ENCODE data around the gene KCNJ10.

The KCNJ10 gene

DNA sequence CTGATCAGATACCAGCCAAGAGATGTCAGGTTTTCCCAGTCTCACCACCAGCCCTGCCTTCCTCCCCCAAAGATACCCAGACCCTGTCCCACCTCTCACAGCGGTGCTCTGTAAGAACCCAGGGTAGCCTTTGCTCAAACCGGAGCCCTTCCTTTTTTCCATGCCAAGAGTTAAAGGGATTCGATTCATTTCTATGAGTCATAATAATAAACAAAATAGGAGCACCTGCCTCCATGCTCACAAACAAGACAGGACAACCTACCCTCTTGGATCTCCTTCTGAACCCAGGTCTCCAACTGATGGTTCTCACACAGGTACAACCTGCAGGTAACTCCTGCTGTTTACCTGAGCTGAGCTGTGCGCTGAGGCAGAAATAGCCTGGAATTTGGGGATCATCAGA, 39.7 kb upstream of the KCNJ10 start:
- peaks cover under 1 to 29% of the 10 kb centered on the region in 2 donors for H3K4me1 ChIP-seq (ENCODE audit: control insufficient read depth in 1 of 2, insufficient read depth in 2 of 2, low read length in 2 of 2)
- no peaks in the 10 kb centered on the region for H3K27me3 ChIP-seq (ENCODE audit: low read depth, low read length)
- H3K36me3 ChIP-seq (ENCODE audit: control insufficient read depth in 1 of 2, insufficient read depth in 2 of 2, low read length in 2 of 2), result no peaks in the 10 kb centered on the region
- H3K9me3 ChIP-seq (ENCODE audit: control insufficient read depth in 1 of 2, low read length in 2 of 2), result no peaks in the 10 kb centered on the region
- H3K27ac ChIP-seq (ENCODE audit: low read length), result no peak overlapping the region
- H3K4me3 ChIP-seq (ENCODE audit: low read depth in 1 of 2, low read length in 2 of 2), result no peak overlapping the region

- Histone ChIP-seq H3K4me3 (ENCODE audit: low read depth in 1 of 2, low read length in 2 of 2) (no peak overlapping the region), H3K27me3 (ENCODE audit: low read depth, low read length) (no peaks in the 10 kb centered on the region), H3K4me1 (ENCODE audit: control insufficient read depth in 1 of 2, insufficient read depth in 2 of 2, low read length in 2 of 2) (peaks cover 7 to 31% of the 10 kb centered on the region in 2 donors), H3K36me3 (ENCODE audit: control insufficient read depth in 1 of 2, insufficient read depth in 2 of 2, low read length in 2 of 2) (no peaks in the 10 kb centered on the region), H3K27ac (ENCODE audit: low read length) (no peak overlapping the region), H3K9me3 (ENCODE audit: control insufficient read depth in 1 of 2, low read length in 2 of 2) (no peaks in the 10 kb centered on the region)
Measured at GRCh38 chr1:160108888-160109662, 39.1 kb upstream of the KCNJ10 start.

DNA sequence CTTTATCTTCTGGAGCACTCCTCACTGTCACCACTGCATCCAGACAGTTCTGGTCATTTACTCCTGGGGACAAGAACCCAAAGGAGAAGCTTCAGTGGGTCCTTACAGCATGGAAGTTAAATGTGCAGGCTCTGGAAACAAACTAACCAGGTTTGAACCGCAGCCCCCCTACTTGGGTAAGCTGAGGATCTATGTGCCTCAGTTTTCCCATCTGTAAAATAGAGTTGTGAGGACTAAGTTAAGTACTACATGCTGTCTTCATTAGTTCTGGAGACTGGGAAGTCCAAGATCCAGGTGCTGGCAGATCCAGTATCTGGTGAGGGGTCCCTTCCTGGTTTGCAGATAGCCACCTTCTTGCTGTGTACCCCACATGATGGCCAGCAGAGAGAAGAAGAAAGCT, 37.6 kb upstream of the KCNJ10 start:
- H3K4me3 ChIP-seq (ENCODE audit: low read depth in 1 of 2, low read length in 2 of 2), result no peak overlapping the region
- no peaks in the 10 kb centered on the region for H3K36me3 ChIP-seq (ENCODE audit: control insufficient read depth in 1 of 2, insufficient read depth in 2 of 2, low read length in 2 of 2)
- H3K27ac ChIP-seq (ENCODE audit: low read length), result no peak overlapping the region
- peaks cover 8 to 35% of the 10 kb centered on the region in 2 donors for H3K4me1 ChIP-seq (ENCODE audit: control insufficient read depth in 1 of 2, insufficient read depth in 2 of 2, low read length in 2 of 2)
- no peaks in the 10 kb centered on the region for H3K27me3 ChIP-seq (ENCODE audit: low read depth, low read length)
- H3K9me3 ChIP-seq (ENCODE audit: control insufficient read depth in 1 of 2, low read length in 2 of 2), result no peaks in the 10 kb centered on the region

DNA sequence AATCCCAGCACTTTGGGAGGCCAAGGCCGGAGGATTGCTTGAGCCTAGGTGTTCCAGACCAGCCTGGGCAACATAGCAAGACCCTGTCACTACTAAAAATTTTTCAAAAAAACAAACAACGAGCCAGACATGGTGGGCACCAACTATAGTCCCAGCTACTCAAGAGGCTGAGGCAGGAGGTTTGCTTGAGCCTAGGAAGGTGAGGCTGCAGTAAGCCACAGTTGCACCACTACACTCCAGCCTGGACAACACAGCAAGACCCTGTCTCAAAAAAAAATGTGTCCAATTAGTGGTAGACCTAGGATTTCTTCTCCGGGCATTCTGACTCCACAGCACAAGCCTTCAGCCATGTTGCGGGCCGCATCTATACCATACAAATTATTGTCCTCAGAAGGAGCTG, 35.2 kb upstream of the KCNJ10 start:
- no peak overlapping the region for H3K4me3 ChIP-seq (ENCODE audit: low read depth in 1 of 2, low read length in 2 of 2)
- H3K9me3 ChIP-seq (ENCODE audit: control insufficient read depth in 1 of 2, low read length in 2 of 2), result no peaks in the 10 kb centered on the region
- H3K27ac ChIP-seq (ENCODE audit: low read length), result no peak overlapping the region
- H3K4me1 ChIP-seq (ENCODE audit: control insufficient read depth in 1 of 2, insufficient read depth in 2 of 2, low read length in 2 of 2), result peaks cover 16 to 42% of the 10 kb centered on the region in 2 donors
- no peaks in the 10 kb centered on the region for H3K27me3 ChIP-seq (ENCODE audit: low read depth, low read length)
- H3K36me3 ChIP-seq (ENCODE audit: control insufficient read depth in 1 of 2, insufficient read depth in 2 of 2, low read length in 2 of 2), result no peaks in the 10 kb centered on the region

- Histone ChIP-seq H3K27me3 (ENCODE audit: low read depth, low read length) (no peaks in the 10 kb centered on the region), H3K4me3 (ENCODE audit: low read depth in 1 of 2, low read length in 2 of 2) (no peak overlapping the region), H3K4me1 (ENCODE audit: control insufficient read depth in 1 of 2, insufficient read depth in 2 of 2, low read length in 2 of 2) (peaks cover 16 to 41% of the 10 kb centered on the region in 2 donors), H3K36me3 (ENCODE audit: control insufficient read depth in 1 of 2, insufficient read depth in 2 of 2, low read length in 2 of 2) (no peaks in the 10 kb centered on the region), H3K27ac (ENCODE audit: low read length) (no peak overlapping the region), H3K9me3 (ENCODE audit: control insufficient read depth in 1 of 2, low read length in 2 of 2) (no peaks in the 10 kb centered on the region)
Measured at GRCh38 chr1:160104486-160104885, 34.5 kb upstream of the KCNJ10 start.

- Histone ChIP-seq H3K27ac (ENCODE audit: low read length) (no peak overlapping the region), H3K36me3 (ENCODE audit: control insufficient read depth in 1 of 2, insufficient read depth in 2 of 2, low read length in 2 of 2) (no peaks in the 10 kb centered on the region), H3K4me1 (ENCODE audit: control insufficient read depth in 1 of 2, insufficient read depth in 2 of 2, low read length in 2 of 2) (peaks cover 16 to 45% of the 10 kb centered on the region in 2 donors), H3K9me3 (ENCODE audit: control insufficient read depth in 1 of 2, low read length in 2 of 2) (no peaks in the 10 kb centered on the region), H3K4me3 (ENCODE audit: low read depth in 1 of 2, low read length in 2 of 2) (no peak overlapping the region), H3K27me3 (ENCODE audit: low read depth, low read length) (no peaks in the 10 kb centered on the region)
Measured at GRCh38 chr1:160103658-160104408, 33.9 kb upstream of the KCNJ10 start.

DNA sequence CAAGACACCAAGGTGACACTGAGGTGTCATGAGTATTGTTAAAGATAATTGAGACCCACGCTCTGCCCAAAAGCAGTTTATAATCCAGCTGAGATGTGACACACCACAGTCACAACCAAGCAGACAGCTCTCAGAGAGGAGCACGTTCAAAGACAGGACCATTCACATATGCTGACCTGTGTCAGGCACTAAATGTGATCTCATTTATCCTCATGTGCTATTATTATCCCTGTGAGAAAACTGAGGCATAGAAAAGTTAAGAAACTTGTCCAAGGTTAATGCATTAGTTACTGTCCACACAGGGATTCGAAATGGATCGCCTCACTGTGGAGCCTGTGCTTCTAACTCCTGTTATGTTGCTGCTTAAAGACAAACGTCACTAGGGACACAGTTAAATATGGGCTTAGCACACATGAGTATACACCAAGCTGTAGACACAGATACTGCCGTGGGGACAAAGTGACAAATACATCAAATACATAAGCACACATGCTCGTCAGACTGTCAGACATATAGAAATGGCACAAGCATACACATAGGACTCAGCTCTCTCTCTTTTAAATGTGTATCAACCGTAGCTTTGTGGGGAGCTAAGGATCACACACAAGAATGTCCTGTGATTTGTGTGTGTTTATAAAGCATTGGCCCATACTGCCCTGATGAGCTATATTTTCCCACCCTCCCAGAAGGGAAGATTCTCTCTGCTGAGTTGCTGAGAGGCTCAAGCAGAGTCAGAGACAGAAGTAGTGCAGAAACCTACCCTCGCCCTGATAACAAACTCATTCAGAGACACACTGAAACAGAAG, 32.0 kb upstream of the KCNJ10 start:
- no peaks in the 10 kb centered on the region for H3K9me3 ChIP-seq (ENCODE audit: control insufficient read depth in 1 of 2, low read length in 2 of 2)
- peaks cover 26 to 55% of the 10 kb centered on the region in 2 donors for H3K4me1 ChIP-seq (ENCODE audit: control insufficient read depth in 1 of 2, insufficient read depth in 2 of 2, low read length in 2 of 2)
- H3K27ac ChIP-seq (ENCODE audit: low read length), result peak overlapping the region; percentile 16
- H3K4me3 ChIP-seq (ENCODE audit: low read depth in 1 of 2, low read length in 2 of 2), result peak overlapping the region in 1 of 2 donors; percentile 24
- H3K27me3 ChIP-seq (ENCODE audit: low read depth, low read length), result no peaks in the 10 kb centered on the region
- H3K36me3 ChIP-seq (ENCODE audit: control insufficient read depth in 1 of 2, insufficient read depth in 2 of 2, low read length in 2 of 2), result no peaks in the 10 kb centered on the region

GRCh38 chr1:160101037-160101716, 31.2 kb upstream of the KCNJ10 start:
- Histone ChIP-seq H3K4me3 (ENCODE audit: low read depth in 1 of 2, low read length in 2 of 2) (peak overlapping the region in 1 of 2 donors; percentile 24), H3K4me1 (ENCODE audit: control insufficient read depth in 1 of 2, insufficient read depth in 2 of 2, low read length in 2 of 2) (peaks cover 28 to 63% of the 10 kb centered on the region in 2 donors), H3K27ac (ENCODE audit: low read length) (peak overlapping the region; percentile 16), H3K9me3 (ENCODE audit: control insufficient read depth in 1 of 2, low read length in 2 of 2) (no peaks in the 10 kb centered on the region), H3K36me3 (ENCODE audit: control insufficient read depth in 1 of 2, insufficient read depth in 2 of 2, low read length in 2 of 2) (no peaks in the 10 kb centered on the region), H3K27me3 (ENCODE audit: low read depth, low read length) (no peaks in the 10 kb centered on the region)

DNA sequence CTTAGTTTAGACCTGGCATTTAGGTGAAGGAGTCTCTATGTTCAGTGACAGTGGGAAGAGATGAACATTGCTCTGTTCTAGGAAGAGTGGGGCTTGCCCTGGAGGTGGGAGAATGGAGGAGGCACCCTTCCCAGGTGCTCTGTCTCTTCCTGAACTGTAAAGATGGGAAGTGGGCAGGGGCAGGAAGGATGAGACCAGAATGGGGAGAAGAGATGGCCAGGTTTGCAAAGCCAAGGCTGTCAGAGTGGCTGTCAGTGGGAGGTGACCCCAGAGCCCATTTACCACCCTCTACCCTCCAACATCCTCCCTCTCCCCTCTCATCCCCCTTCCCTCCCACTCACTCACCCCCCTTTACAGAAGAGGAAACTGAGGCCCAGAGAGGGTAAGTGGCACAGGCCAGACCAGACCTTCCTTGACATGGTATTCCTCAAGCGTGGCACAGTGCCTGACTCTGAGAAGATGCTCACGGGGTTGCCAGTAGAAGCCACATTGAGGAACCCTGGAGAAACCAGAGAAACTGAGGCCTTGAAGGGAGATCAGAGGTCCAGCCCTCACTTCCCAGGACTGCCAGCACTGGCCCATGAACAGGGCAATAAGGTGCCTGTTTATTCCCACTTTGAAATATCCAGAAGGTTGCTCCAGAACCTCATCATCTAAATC, 29.9 kb upstream of the KCNJ10 start:
- Histone ChIP-seq H3K27me3 (ENCODE audit: low read depth, low read length) (no peaks in the 10 kb centered on the region), H3K27ac (ENCODE audit: low read length) (peak overlapping the region; percentile 96), H3K36me3 (ENCODE audit: control insufficient read depth in 1 of 2, insufficient read depth in 2 of 2, low read length in 2 of 2) (peaks cover 0 to 1% of the 10 kb centered on the region in 2 donors), H3K4me3 (ENCODE audit: low read depth in 1 of 2, low read length in 2 of 2) (no peak overlapping the region), H3K4me1 (ENCODE audit: control insufficient read depth in 1 of 2, insufficient read depth in 2 of 2, low read length in 2 of 2) (peaks cover 28 to 64% of the 10 kb centered on the region in 2 donors), H3K9me3 (ENCODE audit: control insufficient read depth in 1 of 2, low read length in 2 of 2) (no peaks in the 10 kb centered on the region)

GRCh38 chr1:160098852-160099561, 29.0 kb upstream of the KCNJ10 start:
- peaks cover 4 to 6% of the 10 kb centered on the region in 2 donors for H3K36me3 ChIP-seq (ENCODE audit: control insufficient read depth in 1 of 2, insufficient read depth in 2 of 2, low read length in 2 of 2)
- H3K27ac ChIP-seq (ENCODE audit: low read length), result peak overlapping the region; percentile 96
- no peaks in the 10 kb centered on the region for H3K27me3 ChIP-seq (ENCODE audit: low read depth, low read length)
- H3K4me1 ChIP-seq (ENCODE audit: control insufficient read depth in 1 of 2, insufficient read depth in 2 of 2, low read length in 2 of 2), result peaks cover 21 to 55% of the 10 kb centered on the region in 2 donors
- peak overlapping the region; percentile 57 to 77 for H3K4me3 ChIP-seq (ENCODE audit: low read depth in 1 of 2, low read length in 2 of 2)
- H3K9me3 ChIP-seq (ENCODE audit: control insufficient read depth in 1 of 2, low read length in 2 of 2), result no peaks in the 10 kb centered on the region
